Measurements from ENCODE around the gene NMUR2.

- TF ChIP-seq CTCF (IDR thresholded peaks at IDR 0.05; ENCODE audit: insufficient read depth, low read depth, low read length), result no peak
- no peak for TF ChIP-seq EZH2 (IDR thresholded peaks at IDR 0.05; ENCODE audit: insufficient read depth, low read length)
These were observed 50.0 kb downstream of the NMUR2 start for GRCh38 chr5:152355061-152355460.
